SK-N-MC (cell line): ENCODE measurements around the gene KANTR.

Experiments used
- DNase-seq: peaks from one replicate; pipeline ENCODE4 v3.0.0-alpha.2; 2011; ENCODE audit warnings: low read depth, low spot score
- H3K27ac ChIP-seq: fragments of 200-600 bp; sonication (generic); 2 replicates; pipeline ENCODE4 v1.5.1; 2016; ENCODE audit warnings: mixed run types
- H3K36me3 ChIP-seq: fragments of 200-600 bp; sonication (generic); 2 replicates; pipeline ENCODE4 v1.6.1; 2017; ENCODE audit warnings: antibody characterized with exemption, low read length, mixed read lengths; ENCODE audit not compliant: insufficient read depth
- H3K4me3 ChIP-seq: fragments of 200-600 bp; sonication (generic); 2 replicates; pipeline ENCODE4 v1.5.1; 2016
- H3K9ac ChIP-seq: fragments of 200-600 bp; sonication (generic); 2 replicates; pipeline ENCODE4 v1.8.0; 2017; ENCODE audit warnings: mixed run types, mixed read lengths; ENCODE audit not compliant: insufficient read length
- H3K9me3 ChIP-seq: fragments of 200-600 bp; sonication (generic); 2 replicates; pipeline ENCODE4 v1.6.1; 2017; ENCODE audit warnings: low read depth, mild to moderate bottlenecking, antibody characterized with exemption, low read length, moderate library complexity, mixed read lengths
- EZH2 ChIP-seq: fragments of 200-600 bp; sonication (generic); IDR thresholded peaks from one replicate; pipeline ENCODE4 v1.6.1; 2017; ENCODE audit warnings: antibody characterized with exemption
- FOXP2 ChIP-seq: optimal IDR thresholded peaks from 2 replicates; pipeline ENCODE3; 2011; ENCODE audit warnings: mild to moderate bottlenecking, moderate library complexity; ENCODE audit not compliant: insufficient read depth; ENCODE audit errors: extremely low read length, control extremely low read depth
- POLR2AphosphoS5 ChIP-seq: IDR thresholded peaks from 2 replicates; pipeline ENCODE4 v1.6.1; 2012; ENCODE audit warnings: mild to moderate bottlenecking, low read depth, low read length, borderline replicate concordance

Gene KANTR

GRCh38 chrX:53128097-53128749 is 34.3 kb downstream of the KANTR start:
- no peak overlapping the region for H3K9ac ChIP-seq
- no peaks in the 10 kb centered on the region for H3K9me3 ChIP-seq
- TF ChIP-seq EZH2 (no peak), FOXP2 (no peak), POLR2AphosphoS5 (no peak)
- H3K36me3 ChIP-seq, result peaks cover 6% of the 10 kb centered on the region; the same call in 1 of the 2 replicates
- DNase-seq, result no peak
- H3K4me3 ChIP-seq, result no peak overlapping the region
- H3K27ac ChIP-seq, result no peak overlapping the region

- no peak for TF ChIP-seq POLR2AphosphoS5
- no peak for TF ChIP-seq FOXP2
- no peak for DNase-seq
- Histone ChIP-seq H3K27ac (no peak overlapping the region), H3K36me3 (no peaks in the 10 kb centered on the region; the same call in 1 of the 2 replicates), H3K9me3 (no peaks in the 10 kb centered on the region), H3K4me3 (no peak overlapping the region), H3K9ac (no peak overlapping the region)
Observed at GRCh38 chrX:53133400-53133799, 39.5 kb downstream of the KANTR start.

- H3K9ac ChIP-seq, result no peak overlapping the region
- H3K36me3 ChIP-seq, result no peaks in the 10 kb centered on the region; the same call in 1 of the 2 replicates
- no peak for DNase-seq
- no peaks in the 10 kb centered on the region for H3K9me3 ChIP-seq
- no peak for TF ChIP-seq FOXP2
- TF ChIP-seq POLR2AphosphoS5, result no peak
- no peak for TF ChIP-seq EZH2
- no peak overlapping the region for H3K27ac ChIP-seq
- H3K4me3 ChIP-seq, result no peak overlapping the region
Observed at GRCh38 chrX:53135581-53135980, 41.6 kb downstream of the KANTR start.

GRCh38 chrX:53153581-53153980 is 59.6 kb downstream of the KANTR start:
- no peaks in the 10 kb centered on the region for H3K36me3 ChIP-seq
- H3K9ac ChIP-seq, result no peak overlapping the region
- TF ChIP-seq EZH2 (no peak), POLR2AphosphoS5 (no peak), FOXP2 (no peak)
- no peak overlapping the region for H3K4me3 ChIP-seq
- no peaks in the 10 kb centered on the region for H3K9me3 ChIP-seq
- H3K27ac ChIP-seq, result no peak overlapping the region
- DNase-seq, result no peak

GRCh38 chrX:53155512-53156206 is 61.7 kb downstream of the KANTR start:
- Histone ChIP-seq H3K4me3 (no peak overlapping the region), H3K36me3 (no peaks in the 10 kb centered on the region), H3K27ac (no peak overlapping the region), H3K9ac (no peak overlapping the region), H3K9me3 (no peaks in the 10 kb centered on the region)
- DNase-seq, result no peak
- no peak for TF ChIP-seq FOXP2
- TF ChIP-seq POLR2AphosphoS5, result no peak
- TF ChIP-seq EZH2, result no peak

GRCh38 chrX:53156207-53156596 is 62.3 kb downstream of the KANTR start:
- H3K9me3 ChIP-seq, result no peaks in the 10 kb centered on the region
- TF ChIP-seq EZH2 (no peak), POLR2AphosphoS5 (no peak)
- H3K4me3 ChIP-seq, result no peak overlapping the region
- H3K9ac ChIP-seq, result no peak overlapping the region
- no peak for DNase-seq
- no peaks in the 10 kb centered on the region for H3K36me3 ChIP-seq
- no peak overlapping the region for H3K27ac ChIP-seq

GRCh38 chrX:53159184-53159583 is 65.2 kb downstream of the KANTR start:
- H3K9ac ChIP-seq, result no peak overlapping the region
- no peak overlapping the region for H3K4me3 ChIP-seq
- TF ChIP-seq FOXP2, result no peak
- no peak for TF ChIP-seq POLR2AphosphoS5
- TF ChIP-seq EZH2, result no peak

GRCh38 chrX:53160297-53160983 is 66.5 kb downstream of the KANTR start:
- Histone ChIP-seq H3K9me3 (no peaks in the 10 kb centered on the region), H3K4me3 (no peak overlapping the region), H3K36me3 (no peaks in the 10 kb centered on the region), H3K9ac (no peak overlapping the region), H3K27ac (no peak overlapping the region)
- no peak for DNase-seq
- TF ChIP-seq POLR2AphosphoS5 (no peak), FOXP2 (no peak), EZH2 (no peak)

More at GRCh38 chrX:53159184-53159583, 65.2 kb downstream of the KANTR start:
- no peak overlapping the region for H3K27ac ChIP-seq
- DNase-seq, result no peak
- H3K9me3 ChIP-seq, result no peaks in the 10 kb centered on the region
- no peaks in the 10 kb centered on the region for H3K36me3 ChIP-seq
